ENCODE results near the gene PLA2G3.

PLA2G3 gene

GRCh38 chr22:31127181-31127772 is 13.0 kb downstream of the PLA2G3 start:
- H3K27ac ChIP-seq = no peak overlapping the region
- ChIA-PET POLR2A (ENCODE audit: low non-redundant PET) (no interaction called here), CTCF (interaction anchor here (0.5 kb wide), 1 partner anchor 19 kb away, joined by 4 read pairs; no protein-coding TSS in a partner anchor)
- no peak for DNase-seq (ENCODE audit: low spot score)
- TF ChIP-seq CTCF (conservative IDR thresholded peaks at IDR 0.05; ENCODE audit: low read depth) = no peak

- H3K27ac ChIP-seq = no peak overlapping the region
- POLR2A ChIA-PET (ENCODE audit: low non-redundant PET) = no interaction called here
- CTCF ChIA-PET = interaction anchor here (0.5 kb wide), 1 partner anchor 19 kb away, joined by 4 read pairs; no protein-coding TSS in a partner anchor
- no peak for DNase-seq (ENCODE audit: low spot score)
- no peak for TF ChIP-seq CTCF (conservative IDR thresholded peaks at IDR 0.05; ENCODE audit: low read depth)
Measured at GRCh38 chr22:31126869-31127175, 13.5 kb downstream of the PLA2G3 start.

GRCh38 chr22:31126128-31126868 is 14.0 kb downstream of the PLA2G3 start:
- DNase-seq (ENCODE audit: low spot score) = no peak
- POLR2A ChIA-PET (ENCODE audit: low non-redundant PET) = no interaction called here
- CTCF ChIA-PET = no interaction called here
- H3K27ac ChIP-seq = no peak overlapping the region
- TF ChIP-seq CTCF (conservative IDR thresholded peaks at IDR 0.05; ENCODE audit: low read depth) = no peak

GRCh38 chr22:31125521-31126117 is 14.7 kb downstream of the PLA2G3 start:
- TF ChIP-seq CTCF (conservative IDR thresholded peaks at IDR 0.05; ENCODE audit: low read depth) = no peak
- no peak overlapping the region for H3K27ac ChIP-seq
- ChIA-PET CTCF (no interaction called here), POLR2A (ENCODE audit: low non-redundant PET) (no interaction called here)
- no peak for DNase-seq (ENCODE audit: low spot score)

GRCh38 chr22:31124811-31125465 is 15.4 kb downstream of the PLA2G3 start:
- TF ChIP-seq CTCF (conservative IDR thresholded peaks at IDR 0.05; ENCODE audit: low read depth) = no peak
- ChIA-PET POLR2A (ENCODE audit: low non-redundant PET) (no interaction called here), CTCF (no interaction called here)
- H3K27ac ChIP-seq = no peak overlapping the region
- no peak for DNase-seq (ENCODE audit: low spot score)

GRCh38 chr22:31124290-31124689 is 16.0 kb downstream of the PLA2G3 start:
- no peak for TF ChIP-seq CTCF (conservative IDR thresholded peaks at IDR 0.05; ENCODE audit: low read depth)
- ChIA-PET POLR2A (ENCODE audit: low non-redundant PET) (no interaction called here), CTCF (no interaction called here)
- H3K27ac ChIP-seq = no peak overlapping the region
- no peak for DNase-seq (ENCODE audit: low spot score)

Data from RWPE1 (cell line).